Measurements from ENCODE around the gene RABL6. TPM values are rescaled to one million over a fixed set of nuclear protein-coding genes. Genes with fewer than 3 reads are reported as not detected.

RABL6 gene
- total RNA-seq, 1 donor from 2014 or later, result 90.2 TPM

DNA sequence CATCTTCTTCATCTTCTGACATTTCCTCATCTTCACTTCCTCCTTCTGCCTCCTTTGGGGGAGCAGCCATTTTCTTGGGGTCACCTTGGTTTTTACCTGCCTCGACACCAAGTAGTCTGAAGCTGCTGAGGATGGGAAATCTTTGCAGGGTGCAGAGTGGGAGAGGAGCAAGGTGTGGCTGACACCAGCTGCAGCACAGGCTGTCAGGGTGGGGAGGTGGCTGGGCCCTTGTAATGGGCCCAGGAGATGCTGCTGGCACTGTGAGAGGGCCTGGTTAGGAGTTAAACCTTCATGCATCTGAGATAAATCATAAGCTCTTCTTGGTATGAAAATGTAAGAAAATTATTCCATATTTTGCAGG lies 7.7 kb downstream of the RABL6 start:
- DNase-seq (ENCODE audit: extremely low read depth, low read depth, low spot score), result no peak

DNA sequence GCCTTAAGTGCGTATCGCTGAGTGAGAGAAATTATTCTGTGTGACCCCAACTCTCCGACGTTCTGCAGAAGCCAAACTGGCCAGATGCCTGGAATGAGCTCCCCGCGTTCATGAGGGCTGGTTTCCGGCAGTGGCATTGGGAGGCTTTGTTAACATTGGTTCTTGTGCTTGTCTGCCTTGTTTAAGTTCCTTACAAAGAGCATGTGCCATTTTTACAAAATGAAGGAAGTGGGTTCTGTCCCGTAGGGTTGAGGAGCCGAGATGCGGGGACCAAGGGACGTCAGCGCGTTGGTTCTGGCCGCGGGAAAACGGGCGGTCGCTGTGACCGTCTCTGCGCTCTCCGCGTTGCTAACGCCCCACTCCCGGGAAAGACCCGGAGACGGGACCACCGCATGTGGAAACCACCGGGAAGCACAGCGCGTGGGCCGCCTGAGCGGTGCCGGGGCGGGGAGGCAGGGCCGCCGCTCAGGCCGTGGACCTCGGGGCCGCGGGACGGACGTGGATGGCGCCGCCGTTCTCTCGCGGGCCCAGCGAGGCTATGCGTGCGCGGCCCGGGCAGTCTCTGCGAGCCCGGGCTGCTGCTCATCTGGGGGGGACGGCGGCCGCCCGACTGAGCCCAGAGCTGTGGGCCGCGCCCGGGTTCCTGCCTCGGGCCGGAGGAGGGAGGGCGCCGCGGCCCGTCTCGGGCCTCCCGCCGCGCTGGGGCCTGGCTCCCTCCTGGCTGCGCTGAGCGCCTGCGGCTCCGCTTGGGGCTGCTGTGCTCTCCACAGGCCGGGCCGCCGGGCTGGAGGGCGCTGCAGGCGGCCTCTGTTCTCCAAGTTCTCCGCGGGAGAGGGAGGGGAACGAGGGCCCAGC lies 13.4 kb downstream of the RABL6 start:
- DNase-seq (ENCODE audit: extremely low read depth, low read depth, low spot score), result no peak

DNA sequence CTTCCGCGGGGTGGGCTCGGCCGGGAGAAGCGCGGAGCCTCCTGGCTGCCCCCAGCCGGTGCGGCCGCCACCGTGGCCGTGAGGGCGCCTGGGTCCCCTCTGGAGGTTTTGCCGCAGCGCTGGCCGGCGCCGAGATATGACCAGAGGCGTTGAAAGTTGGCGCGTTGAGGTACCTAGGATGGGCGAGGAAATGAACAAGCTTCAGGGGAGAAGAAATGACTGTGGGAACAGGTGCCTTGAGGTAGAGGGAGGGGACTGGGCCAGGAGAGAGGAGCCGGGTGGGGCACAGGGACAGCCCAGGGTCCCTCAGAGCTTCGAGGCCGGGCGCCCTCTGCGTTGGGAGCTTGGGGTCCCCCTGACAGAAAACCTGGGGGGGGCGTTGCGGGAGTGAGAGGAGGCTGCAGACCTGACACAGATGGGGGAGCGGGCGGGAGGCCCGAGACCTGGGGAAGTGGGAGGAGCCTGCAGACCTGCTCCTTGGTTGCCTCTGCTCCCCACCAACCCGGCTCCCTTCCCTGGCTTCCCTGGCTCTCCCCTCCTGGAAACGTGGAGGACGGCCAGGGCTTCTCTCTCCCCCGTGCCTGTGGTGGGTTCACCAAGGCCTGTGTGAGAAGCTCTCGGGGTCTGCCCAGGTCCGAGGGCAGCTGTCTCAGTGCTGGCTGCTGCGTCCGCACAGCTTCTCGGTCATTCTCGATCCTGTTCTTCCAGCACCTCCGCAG lies 14.2 kb downstream of the RABL6 start:
- no peak for DNase-seq (ENCODE audit: extremely low read depth, low read depth, low spot score)

DNA sequence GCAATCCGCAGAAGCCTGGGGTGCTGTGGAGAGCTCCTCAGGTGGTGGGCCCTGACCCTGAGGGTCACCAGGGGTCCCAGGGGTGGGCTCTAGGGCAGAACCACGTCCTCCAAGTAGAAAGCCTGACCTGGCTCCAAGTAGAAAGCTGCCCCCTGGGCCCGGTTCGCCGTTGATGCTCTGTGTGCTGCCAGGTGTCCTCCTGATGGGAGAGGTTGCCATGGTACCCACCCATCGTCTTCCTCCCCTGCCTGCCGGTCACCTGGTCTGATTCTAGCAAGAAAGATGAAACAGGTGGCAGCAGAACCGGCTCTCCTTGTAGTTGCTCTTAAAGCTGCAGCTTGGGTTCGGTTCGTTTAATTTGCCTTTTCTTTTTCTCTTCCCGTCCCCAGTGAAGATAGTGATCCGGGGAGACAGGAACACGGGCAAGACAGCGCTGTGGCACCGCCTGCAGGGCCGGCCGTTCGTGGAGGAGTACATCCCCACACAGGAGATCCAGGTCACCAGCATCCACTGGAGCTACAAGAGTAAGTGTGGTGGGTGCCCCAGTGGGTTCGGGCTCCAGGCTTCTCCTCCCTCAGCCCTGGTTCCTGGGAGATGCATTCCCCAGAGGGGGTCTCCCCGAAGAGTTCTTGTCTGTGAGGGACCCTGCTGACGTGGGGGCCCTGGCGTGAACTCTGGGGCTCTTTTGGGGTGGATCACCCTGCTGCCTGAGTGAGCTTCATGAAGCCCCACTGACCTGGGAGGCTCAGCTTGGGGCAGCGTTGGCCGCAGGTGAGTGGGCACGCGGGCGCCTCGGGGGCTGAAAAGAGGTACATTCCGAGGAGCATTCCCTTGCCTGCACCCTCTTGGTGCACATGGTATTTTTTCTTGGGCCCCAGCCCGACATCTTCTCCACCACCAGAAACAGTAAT lies 15.6 kb downstream of the RABL6 start:
- DNase-seq (ENCODE audit: extremely low read depth, low read depth, low spot score), result no peak

DNA sequence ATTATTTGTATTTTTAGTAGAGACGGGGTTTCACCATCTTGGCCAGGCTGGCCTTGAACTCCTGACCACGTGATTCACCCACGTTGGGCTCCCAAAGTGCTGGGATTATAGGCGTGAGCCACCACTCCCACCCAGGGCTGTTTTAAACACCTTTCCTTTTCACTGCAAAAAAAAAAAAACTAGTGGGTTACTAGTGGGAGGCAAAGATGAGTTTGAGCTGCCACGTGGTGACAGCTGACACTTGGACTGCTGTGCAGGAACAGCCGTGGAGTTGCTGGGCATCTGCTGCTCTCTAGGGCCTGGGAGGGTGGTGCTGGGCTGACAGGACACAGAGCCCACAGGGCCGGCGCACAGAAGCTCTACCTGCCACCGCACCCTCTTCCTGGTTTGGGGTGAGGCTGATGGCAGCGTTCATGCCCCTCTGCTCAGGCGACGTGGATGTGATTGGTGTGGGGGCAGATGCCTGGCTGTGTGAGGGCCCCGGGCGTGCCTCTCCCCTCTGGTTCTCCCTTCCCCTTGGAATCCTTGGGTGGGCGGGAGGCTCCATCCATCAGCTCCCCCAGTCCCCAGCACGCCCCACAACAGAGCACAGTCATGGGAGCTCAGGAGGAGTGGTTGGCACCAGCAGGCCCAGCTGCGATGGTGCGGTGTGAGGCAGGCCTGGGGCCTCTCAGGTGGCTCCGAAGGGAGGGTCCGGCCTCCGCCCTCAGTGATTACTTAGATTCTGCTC lies 16.9 kb downstream of the RABL6 start:
- no peak for DNase-seq (ENCODE audit: extremely low read depth, low read depth, low spot score)

DNA sequence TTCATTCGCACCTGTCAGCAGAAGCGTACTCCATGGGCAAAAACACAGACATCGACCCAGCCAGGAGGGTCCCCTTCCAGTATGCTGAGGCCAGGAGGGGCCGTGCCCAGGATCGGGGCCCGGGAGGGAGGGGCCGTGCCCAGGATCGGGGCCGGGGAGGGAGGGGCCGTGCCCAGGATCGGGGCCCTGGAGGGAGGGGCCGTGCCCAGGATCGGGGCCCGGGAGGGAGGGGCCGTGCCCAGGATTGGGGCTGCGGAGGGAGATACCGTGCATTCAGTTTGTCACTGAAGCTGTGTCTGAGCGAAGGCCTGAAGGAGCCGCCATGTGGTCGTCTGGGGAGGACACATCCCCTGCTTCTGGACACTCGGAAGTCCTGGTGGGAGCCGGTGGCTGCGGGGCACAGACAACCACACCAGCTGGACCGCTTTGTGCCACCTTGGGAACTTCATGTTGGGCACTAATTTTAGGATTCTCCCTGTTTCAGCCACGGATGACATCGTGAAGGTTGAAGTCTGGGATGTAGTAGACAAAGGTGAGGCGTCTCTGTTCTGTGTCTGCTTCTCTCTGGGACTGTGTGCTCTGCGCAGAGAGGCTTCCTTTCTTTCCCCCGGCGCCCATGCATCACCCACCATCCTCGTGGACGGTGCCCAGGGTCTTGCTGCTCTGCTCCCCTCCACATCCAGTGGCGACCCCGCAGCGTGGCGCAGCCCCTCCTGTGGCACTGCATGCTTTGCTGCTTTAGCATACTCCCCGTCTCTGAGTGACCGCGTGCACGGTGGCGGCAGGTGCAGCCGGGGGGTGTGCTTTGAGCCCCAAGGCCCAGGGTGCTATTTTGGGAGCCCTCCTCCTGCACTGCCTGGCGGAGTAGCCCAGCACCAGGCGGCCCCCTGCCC lies 17.8 kb downstream of the RABL6 start:
- no peak for DNase-seq (ENCODE audit: extremely low read depth, low read depth, low spot score)

DNA sequence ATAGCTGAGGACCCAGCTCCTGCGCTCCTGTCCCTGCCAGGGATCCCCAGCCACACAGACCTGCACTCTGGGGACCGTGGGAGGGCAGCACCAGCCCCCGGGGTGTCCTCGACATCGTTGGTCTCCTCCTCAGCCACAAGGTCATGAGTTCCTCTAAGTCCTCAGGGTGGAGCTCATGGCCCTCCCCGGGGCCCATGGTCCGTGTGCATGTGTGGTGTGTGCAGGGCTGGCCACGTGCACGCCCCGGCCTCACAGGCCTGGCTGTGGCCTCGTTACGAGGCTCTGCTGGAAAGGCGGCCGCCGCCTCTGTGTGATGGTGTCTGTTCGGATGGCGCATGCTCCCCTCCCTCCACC lies 18.4 kb downstream of the RABL6 start:
- no peak for DNase-seq (ENCODE audit: extremely low read depth, low read depth, low spot score)

DNA sequence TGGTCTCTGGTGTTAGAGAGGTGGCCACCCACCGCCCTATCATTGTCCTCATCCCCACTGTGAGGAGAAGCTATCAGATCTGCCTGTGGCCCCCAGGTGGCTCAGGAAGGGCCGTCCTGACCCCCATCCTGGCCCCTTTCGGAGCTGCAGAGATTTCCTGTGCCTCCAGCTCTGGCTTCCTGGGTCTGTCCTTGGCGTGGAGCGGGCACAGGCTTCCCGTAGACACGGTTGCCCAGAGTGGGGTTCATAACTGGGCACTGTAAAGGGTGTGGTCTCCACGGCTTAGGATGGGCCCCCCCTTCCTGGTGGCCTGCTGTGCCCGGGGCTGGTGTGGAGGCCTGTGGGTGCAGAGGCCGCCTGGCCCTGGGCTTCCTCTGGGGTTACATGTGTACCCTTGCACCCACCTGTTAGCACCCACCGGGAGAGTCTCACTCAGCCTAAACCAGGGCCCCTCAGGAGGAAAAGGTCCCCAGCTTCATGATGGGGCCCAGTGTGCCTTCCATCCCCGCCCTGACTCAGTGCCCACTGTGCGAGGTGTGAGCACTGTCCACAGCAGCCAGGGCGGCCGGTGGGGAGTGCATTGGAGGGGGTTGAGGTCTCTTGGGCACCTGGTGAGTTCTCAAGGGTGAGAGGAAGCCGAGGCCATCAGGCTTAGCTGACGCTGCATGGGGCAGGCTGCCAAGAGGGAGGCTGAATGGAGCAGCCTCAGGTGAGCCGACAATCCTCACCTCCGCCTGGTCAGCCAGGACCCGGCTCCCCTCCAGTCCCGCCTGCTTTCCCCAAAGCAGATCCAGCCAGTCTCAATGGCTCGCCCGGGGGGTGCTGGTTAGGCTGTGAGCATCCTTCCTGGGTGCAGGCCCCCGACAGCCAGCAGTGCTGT lies 19.2 kb downstream of the RABL6 start:
- DNase-seq (ENCODE audit: extremely low read depth, low read depth, low spot score), result no peak

DNA sequence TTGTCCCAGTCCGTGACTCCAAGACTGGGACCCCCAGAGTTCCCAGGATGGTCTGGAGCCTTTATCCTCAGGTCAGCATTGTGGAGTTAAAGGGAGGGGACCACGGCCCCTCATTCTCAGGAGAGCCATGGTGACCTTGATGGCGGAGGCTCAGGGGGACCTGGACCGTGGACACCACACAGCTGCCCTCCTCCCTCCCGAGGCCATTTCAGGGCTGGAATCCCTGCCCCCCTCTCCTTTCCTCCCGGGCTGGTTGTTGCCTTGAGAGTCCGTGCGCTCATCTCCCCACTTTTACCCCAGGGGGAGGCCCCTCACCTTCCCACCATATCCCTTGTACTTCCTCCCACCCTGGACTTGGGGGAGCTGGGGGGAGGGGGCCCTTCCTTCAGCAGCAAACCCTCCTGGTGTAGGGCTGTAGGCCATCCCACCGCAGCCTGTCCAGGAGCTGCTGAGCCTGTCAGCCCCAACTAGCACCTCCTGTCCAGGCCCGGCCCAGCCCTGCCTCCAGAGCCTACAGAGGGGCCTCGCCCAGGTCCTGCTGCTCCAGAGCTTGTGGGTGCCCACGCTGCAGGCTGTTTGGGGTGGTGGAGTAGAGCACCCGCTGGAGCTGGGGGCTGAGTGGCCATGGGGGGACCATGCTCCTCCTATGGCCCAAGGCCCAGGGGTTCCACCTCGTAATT lies 20.2 kb downstream of the RABL6 start:
- DNase-seq (ENCODE audit: extremely low read depth, low read depth, low spot score), result no peak

DNA sequence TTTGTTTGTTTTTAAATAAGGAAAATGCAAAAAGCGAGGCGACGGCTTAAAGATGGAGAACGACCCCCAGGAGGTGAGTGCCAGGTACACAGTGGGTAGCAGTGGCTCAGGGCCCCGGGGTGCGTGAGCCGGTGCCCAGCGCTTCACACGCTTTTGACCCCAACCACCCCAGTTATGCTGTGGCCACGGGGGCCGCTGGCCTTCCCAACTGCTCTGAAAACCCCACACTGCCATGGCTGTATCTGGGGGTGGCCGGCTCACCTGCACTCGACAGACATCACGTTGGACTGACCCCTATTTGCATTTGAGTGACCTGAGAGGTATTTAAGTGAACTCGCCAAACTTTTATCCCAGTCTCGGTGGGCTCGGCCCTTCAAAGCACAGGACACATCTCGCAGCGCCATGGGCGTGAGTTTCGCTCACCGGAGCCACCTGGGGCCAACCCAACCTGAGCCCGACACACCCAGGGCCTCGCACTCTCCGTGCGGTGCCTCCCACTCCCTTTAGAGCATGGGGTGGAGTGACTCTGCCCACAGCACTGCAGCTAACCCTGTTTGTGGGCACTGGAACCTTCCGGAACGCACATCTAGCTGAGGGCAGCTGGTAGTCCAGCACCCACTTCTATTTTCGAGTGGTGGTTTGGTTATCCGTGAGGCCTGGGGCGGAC lies 20.9 kb downstream of the RABL6 start:
- no peak for DNase-seq (ENCODE audit: extremely low read depth, low read depth, low spot score)

DNA sequence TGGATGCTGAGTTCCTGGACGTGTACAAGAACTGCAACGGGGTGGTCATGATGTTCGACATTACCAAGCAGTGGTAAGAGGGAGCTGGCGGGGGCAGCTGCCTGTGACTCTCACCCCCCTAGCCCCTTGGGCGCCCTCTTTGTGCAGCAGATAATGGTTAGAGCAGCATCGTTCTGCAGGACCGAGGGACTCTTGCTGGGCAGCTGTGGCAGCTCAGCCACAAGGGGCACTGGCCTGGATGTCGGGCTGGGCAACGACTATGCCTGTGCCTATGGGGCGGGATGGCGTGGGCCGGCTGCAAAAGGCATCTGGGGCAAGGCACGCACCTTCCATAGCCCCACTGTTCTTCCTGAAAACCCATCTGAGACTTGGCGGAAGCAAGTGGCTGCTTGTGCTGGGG lies 21.7 kb downstream of the RABL6 start:
- no peak for DNase-seq (ENCODE audit: extremely low read depth, low read depth, low spot score)

DNA sequence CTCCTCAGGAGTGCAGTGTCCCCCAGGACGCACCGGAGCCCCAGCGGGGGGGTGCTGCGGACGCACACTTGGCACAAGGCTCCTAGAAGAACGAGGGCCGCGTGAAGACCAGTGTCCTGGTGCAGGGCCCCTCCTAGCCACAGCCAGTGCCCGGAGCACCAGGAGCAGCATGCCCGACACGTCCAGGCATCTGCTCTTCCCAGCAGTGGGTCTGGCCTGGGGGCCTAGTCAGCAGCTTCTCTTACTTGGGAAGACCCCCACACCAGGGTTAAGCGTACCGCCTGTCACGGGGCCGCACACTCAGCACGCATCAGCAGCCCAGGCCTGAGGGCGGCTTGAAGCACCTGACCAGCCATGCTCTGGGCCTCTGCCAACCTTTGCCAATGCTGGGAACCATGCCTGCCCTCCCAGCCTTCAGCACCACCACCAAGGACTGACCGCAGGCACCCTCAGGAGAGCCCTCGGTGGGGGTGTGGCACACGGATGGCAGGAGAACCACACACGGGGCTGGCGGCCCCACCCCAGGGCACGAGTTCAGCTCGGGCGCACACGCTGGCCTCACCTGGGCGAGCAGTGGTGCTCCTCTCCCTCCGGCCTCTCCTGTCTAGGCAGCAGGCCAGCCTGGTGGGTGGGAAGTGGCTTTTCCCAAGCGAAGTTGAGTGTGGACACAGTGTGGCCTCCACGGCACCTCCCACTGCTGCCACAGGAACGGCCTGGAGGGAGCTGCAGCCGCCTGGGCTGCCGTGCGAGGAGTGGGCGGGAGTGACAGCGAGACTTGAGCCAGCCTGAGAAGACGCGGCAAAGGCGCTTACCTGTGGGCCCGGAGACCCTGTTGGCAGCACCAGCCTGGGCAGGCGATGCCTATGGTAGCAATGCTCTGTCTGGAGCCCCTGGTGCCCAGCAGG lies 22.5 kb downstream of the RABL6 start:
- no peak for DNase-seq (ENCODE audit: extremely low read depth, low read depth, low spot score)

DNA sequence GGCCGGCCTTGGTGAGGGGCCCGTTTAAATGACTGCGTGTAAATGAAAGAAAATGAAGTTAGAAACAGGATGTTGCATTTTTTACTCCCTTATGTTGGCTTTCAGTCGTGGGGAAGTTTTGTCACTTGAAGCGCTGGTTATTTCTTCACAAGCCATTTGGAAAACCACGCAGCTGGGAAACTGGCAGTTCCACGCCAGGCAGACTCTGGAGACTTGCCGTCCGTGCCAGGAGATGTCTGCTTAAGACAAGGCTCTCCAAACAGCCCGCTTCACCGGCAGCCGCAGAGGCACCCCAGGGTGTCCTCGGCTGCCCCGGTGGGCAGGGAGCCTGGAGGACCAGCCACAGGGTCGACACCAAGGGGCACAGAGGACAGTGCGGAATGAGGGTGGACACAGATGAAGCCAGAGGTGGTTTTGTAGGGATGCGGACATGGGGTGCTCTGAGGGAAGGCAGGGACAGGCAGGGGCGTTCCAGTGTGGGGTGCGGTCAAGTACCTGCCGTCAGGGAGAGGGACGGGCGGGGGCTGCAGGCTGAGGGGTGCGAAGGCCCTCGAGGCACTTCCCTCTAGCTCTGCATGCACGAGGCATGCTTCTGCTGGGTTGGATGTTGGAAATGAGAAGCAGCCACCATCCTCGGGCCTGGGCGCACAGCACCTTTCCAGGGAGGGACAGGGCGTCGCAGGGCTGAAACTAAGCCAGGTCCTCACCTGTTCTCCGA lies 23.4 kb downstream of the RABL6 start:
- DNase-seq (ENCODE audit: extremely low read depth, low read depth, low spot score), result no peak

DNA sequence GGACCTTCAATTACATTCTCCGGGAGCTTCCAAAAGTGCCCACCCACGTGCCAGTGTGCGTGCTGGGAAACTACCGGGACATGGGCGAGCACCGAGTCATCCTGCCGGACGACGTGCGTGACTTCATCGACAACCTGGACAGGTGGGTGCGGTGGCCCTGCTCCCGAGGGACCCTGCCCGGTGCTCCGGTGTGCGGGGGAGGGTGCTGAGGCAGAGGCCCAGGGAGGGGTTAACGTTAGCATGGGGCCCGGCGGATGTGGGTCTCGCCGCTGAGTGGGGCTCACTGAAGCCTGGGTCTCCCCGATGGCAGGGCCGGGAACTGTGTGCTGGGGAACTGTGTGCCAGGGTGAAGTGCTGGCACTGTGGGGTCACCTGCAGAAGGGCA lies 24.0 kb downstream of the RABL6 start:
- DNase-seq (ENCODE audit: extremely low read depth, low read depth, low spot score), result no peak

DNA sequence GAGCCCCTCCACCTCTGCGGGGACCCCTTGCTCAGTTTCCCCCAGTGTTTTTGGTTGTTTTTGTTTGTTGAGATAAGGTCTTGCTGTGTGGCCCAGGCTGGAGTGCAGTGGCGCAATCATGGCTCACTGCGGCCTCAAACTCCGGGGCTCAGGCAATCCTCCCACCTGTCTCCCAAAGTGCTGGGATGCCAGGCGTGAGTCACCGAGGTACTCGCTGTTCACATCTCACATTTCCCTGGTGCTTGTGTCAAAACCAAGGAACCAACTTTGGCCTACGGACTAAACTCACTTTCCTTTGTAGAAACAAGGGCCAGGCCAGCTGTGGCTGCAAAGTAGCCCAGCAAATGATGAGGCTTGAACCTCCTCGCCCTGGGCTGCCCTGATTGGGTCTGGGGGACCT lies 24.8 kb downstream of the RABL6 start:
- no peak for DNase-seq (ENCODE audit: extremely low read depth, low read depth, low spot score)

All from glomerular endothelial cell (primary cell).